Neural cell (in vitro differentiated cells): ENCODE measurements around the gene ZNF606.

Experiments
- CTCF ChIP-seq: fragments of 450-650 bp; IDR thresholded peaks from 2 replicates; pipeline ENCODE4 v1.5.1; 2014; ENCODE audit warnings: antibody characterized with exemption, mild to moderate bottlenecking, moderate library complexity; ENCODE audit not compliant: poor library complexity, severe bottlenecking
- EP300 ChIP-seq: fragments of 450-650 bp; conservative IDR thresholded peaks from 2 replicates; pipeline ENCODE4 v1.6.1; 2014; ENCODE audit warnings: antibody characterized with exemption, mild to moderate bottlenecking, moderate library complexity; ENCODE audit not compliant: poor library complexity, severe bottlenecking
- EZH2 ChIP-seq: fragments of 200-600, 300-800 bp; shearing (Covaris generic), sonication (generic); IDR thresholded peaks from 2 replicates; pipeline ENCODE4 v1.6.1; 2014; ENCODE audit warnings: antibody characterized with exemption, low read length, borderline replicate concordance, mild to moderate bottlenecking; ENCODE audit not compliant: insufficient read depth, poor library complexity, severe bottlenecking
- MXI1 ChIP-seq: fragments of 450-650 bp; conservative IDR thresholded peaks from 2 replicates; pipeline ENCODE4 v1.6.1; 2014; ENCODE audit warnings: antibody characterized with exemption, mild to moderate bottlenecking; ENCODE audit not compliant: poor library complexity, severe bottlenecking
- POLR2AphosphoS5 ChIP-seq: IDR thresholded peaks from 2 replicates; pipeline ENCODE4 v1.6.1; 2012
- RAD21 ChIP-seq: fragments of 450-650 bp; conservative IDR thresholded peaks from 2 replicates; pipeline ENCODE4 v1.6.1; 2014; ENCODE audit warnings: antibody characterized with exemption, mild to moderate bottlenecking, moderate library complexity
- REST ChIP-seq: IDR thresholded peaks from 2 replicates; pipeline ENCODE4 v1.6.1; 2012; ENCODE audit warnings: borderline replicate concordance
- TAF1 ChIP-seq: IDR thresholded peaks from 2 replicates; pipeline ENCODE4 v1.6.1; 2012; ENCODE audit warnings: low read depth

- TF ChIP-seq CTCF, result no peak
- no peak for TF ChIP-seq EP300
- no peak for TF ChIP-seq EZH2
- no peak for TF ChIP-seq RAD21
- no peak for TF ChIP-seq REST
- no peak for TF ChIP-seq POLR2AphosphoS5
- no peak for TF ChIP-seq MXI1
- no peak for TF ChIP-seq TAF1
Observed at GRCh38 chr19:57946316-57946715, 56.3 kb downstream of the ZNF606 start.
